GM21423 (cell line): ENCODE results near the gene GRAMD4.

Experiments
- ATAC-seq: cut with Tn5 transposase; IDR thresholded peaks from one replicate; pipeline ENCODE4 v1.9.1; 2021; ENCODE audit warnings: mild to moderate bottlenecking, moderate library complexity; ENCODE audit not compliant: unreplicated experiment

Gene GRAMD4

DNA sequence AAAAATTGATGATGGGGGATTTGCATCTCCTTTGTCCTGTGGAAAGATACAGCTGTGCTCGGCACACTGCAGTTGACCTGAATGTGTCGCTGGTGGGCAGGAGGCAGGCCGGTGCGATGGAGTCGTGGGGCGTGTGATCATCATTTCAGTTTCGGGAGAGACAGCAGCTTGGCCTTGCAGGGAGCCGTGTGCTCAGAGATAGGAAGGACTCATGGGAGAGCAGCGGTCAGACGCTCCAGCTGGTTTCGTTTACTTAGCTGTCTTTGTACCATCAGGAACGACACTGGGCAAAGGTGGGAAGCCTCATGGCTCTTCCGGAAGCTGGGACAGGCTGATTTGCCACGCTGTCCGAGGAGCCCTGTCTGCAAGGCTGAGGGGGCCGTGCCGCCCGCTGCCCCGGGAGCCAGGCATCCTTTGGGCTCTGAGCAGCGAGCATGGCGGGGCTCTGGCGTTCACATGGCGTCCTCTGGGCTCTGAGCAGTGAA lies 32.7 kb downstream of the GRAMD4 start:
- ATAC-seq: no peak

GRCh38 chr22:46653596-46653995 lies 33.4 kb downstream of the GRAMD4 start:
- ATAC-seq: no peak

GRCh38 chr22:46654426-46654825 lies 34.2 kb downstream of the GRAMD4 start:
- ATAC-seq: no peak

DNA sequence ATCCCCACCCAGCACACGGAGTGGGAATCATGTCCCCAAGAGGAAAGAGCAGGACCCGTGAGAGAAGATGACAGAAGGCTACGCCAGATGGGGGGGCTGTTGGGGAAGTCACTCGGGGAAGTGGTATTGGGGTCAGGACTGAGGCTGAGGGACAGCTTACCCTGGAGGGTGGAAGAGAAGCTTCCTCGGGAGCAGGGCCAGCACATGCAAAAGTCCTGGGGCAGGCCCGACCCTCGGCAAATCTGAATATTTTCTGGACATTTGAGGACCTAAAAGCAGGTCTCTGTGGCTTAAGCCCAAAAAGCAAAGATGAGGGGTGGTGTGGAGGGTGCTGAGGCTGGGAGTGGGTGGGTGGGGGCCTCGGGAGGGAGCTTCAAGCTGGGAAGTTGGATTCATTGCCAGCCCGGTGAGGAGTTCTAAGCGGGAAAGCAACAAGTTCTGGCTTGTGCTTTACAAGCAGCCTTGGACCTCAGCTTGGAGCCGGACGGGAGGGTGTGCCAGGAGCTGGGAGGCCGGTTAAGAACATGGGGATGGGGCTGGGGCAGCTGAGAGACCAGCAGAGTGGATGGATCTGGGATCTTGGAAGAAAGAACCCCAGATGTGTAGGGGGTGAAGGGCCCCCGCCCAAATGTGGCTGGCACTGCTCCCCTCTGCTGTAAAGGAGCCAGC lies 34.9 kb downstream of the GRAMD4 start:
- ATAC-seq: no peak

- no peak for ATAC-seq
Observed at GRCh38 chr22:46655861-46656608, 35.8 kb downstream of the GRAMD4 start.

- ATAC-seq: no peak
Observed at GRCh38 chr22:46656856-46657654, 36.9 kb downstream of the GRAMD4 start.

DNA sequence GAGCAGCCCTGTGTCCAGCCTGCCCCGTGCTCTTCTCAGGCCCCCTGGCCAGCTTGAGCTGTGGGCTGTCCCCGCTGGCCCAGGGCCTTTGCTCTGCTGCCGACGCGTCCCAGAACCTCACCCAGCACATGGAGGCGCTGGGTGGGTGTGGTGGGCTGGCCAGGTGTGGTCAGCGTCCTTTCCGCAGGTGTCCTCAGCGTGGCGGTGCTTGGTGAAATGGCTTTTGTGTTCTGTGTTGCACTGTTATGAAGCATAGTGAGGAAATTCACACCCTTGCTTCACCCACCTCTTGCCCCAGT lies 37.4 kb downstream of the GRAMD4 start:
- no peak for ATAC-seq

DNA sequence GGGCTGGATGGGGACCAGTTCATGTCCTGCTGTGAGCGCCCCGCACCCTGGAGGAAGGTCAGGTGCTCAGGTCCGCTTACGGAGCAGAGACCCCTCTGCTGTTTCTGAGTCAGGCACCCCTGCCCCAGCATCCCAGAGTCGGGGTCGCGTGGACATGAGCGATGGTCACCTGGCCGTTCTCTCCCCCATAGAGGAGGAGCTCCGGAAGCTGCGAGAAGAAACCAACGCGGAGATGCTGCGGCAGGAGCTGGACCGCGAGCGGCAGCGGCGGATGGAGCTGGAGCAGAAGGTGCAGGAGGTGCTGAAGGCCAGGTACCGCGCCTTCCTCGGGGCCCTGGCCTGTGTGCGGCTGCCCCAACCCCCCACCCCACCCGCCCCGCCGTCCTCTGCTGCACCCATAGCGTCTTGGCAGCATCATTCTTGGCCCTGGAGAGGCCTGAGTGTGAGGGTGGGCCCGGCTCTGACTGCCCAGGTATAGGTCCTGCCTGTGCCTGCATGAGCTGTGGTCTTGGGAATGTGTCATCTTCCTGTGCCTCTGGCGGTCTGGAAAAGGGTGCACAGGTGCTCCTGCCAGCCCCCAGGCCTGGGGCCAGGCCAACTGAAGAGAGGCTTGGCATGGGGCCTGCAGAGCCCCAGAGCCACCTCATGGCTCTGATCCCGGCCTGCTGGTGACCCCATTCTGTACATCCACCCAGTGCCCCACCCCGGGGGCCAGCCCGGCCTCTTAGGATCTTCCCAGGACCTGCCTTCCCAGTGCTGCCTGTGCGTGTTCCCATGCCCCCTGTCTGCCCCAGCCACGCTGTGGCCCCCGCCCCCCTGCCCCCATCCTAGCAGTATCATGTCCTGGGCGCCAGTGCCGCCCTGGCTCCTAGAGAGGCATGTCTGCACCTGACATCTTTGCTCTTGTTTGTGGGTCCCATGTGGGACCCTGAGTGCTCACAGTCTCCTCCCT lies 38.1 kb downstream of the GRAMD4 start:
- ATAC-seq: no peak

- ATAC-seq: no peak
Observed at GRCh38 chr22:46659059-46659790, 39.0 kb downstream of the GRAMD4 start.

- no peak for ATAC-seq
Observed at GRCh38 chr22:46659791-46660186, 39.6 kb downstream of the GRAMD4 start.

- no peak for ATAC-seq
Observed at GRCh38 chr22:46660604-46661201, 40.5 kb downstream of the GRAMD4 start.

- ATAC-seq: no peak
Observed at GRCh38 chr22:46661221-46661851, 41.1 kb downstream of the GRAMD4 start.

- ATAC-seq: no peak
Observed at GRCh38 chr22:46662226-46662625, 42.0 kb downstream of the GRAMD4 start.

- no peak for ATAC-seq
Observed at GRCh38 chr22:46663001-46663400, 42.8 kb downstream of the GRAMD4 start.

GRCh38 chr22:46663436-46664100 lies 43.4 kb downstream of the GRAMD4 start:
- ATAC-seq: no peak

DNA sequence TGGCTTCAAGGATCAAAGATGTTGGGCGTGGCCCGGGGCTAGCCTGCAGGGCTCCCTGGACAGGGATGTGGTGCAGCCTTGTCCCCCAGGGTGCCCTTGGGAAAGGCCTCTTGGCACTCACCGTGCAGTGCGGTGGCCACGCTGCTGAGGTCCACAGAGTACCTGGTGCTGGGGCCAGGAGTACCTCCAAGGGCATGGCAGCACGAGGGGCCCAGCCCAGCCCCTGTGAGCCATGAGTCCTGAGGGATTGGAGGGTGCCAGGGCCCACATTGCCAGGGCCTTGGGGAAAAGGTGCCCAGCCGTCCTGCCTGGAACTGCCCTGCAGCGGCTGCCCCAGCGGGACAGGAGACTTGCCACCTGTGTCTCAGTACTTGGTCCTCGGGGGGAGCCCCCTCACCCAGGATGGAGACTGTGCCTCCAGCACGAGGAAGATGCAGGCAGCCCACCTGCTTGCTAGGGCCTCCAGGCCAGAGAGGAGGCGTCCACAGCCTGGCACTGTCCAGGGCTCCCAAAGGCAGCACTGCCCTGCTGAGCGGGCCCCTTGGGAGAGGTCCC lies 44.2 kb downstream of the GRAMD4 start:
- ATAC-seq: no peak

GRCh38 chr22:46665151-46665695 lies 45.0 kb downstream of the GRAMD4 start:
- no peak for ATAC-seq

- ATAC-seq: no peak
Observed at GRCh38 chr22:46665751-46666280, 45.6 kb downstream of the GRAMD4 start.
